Activated B cell treated with CpG ODN at 0.5 μM for 24 hours (primary cell): ENCODE data around the gene HEXB. TPM values are rescaled to one million over a fixed set of nuclear protein-coding genes. Genes with fewer than 3 reads are reported as not detected.
A peak's percentile ranks its signal among the peaks of the same experiment; 100 is the strongest.

Source experiments
- ATAC-seq: fragments of 200-7000 bp; cut with Tn5 transposase; one replicate; pipeline ENCODE4 v1.10.0; 2021; ENCODE audit warnings: low read depth, mild to moderate bottlenecking, moderate library complexity
- CTCF ChIA-PET: fragments of 350-600 bp; sonication (Branson Sonifier 250); formaldehyde crosslinking; loops from one replicate; lab custom pipeline; 2021; ENCODE audit warnings: antibody characterized with exemption; lab: Charles Lee
- POLR2A ChIA-PET: fragments of 350-600 bp; sonication (Branson Sonifier 250); formaldehyde crosslinking; loops from one replicate; lab custom pipeline; 2021; ENCODE audit warnings: antibody characterized with exemption; lab: Charles Lee
- DNase-seq: peaks from one replicate; pipeline ENCODE4 v3.0.0; 2022
- H3K27ac Mint-ChIP-seq: one replicate; pipeline ENCODE4 v1.8.0; 2020; ENCODE audit warnings: mixed read lengths
- H3K27me3 Mint-ChIP-seq: one replicate; pipeline ENCODE4 v1.8.0; 2021; ENCODE audit warnings: mixed read lengths
- H3K36me3 Mint-ChIP-seq: one replicate; pipeline ENCODE4 v1.8.0; 2021; ENCODE audit warnings: low read depth, mixed read lengths
- H3K4me1 Mint-ChIP-seq: one replicate; pipeline ENCODE4 v1.8.0; 2021; ENCODE audit warnings: mixed read lengths
- H3K4me3 Mint-ChIP-seq: one replicate; pipeline ENCODE4 v1.8.0; 2020; ENCODE audit warnings: mild to moderate bottlenecking, mixed read lengths
- H3K9me3 Mint-ChIP-seq: one replicate; pipeline ENCODE4 v1.8.0; 2020; ENCODE audit warnings: mixed read lengths
- intact Hi-C: fragments of 100-400 bp; cut with micrococcal nuclease; formaldehyde crosslinking; loops from one replicate; pipeline ENCODE4 v1.15.1; 2024
- total RNA-seq: library from RNA; stranded (reverse); gene quantifications from 2 replicates; pipeline ENCODE4 v1.2.3, GENCODE V29; 2022
- TF ChIP-seq, protein P1 (sequence below): fragments of 200-600 bp; IDR thresholded peaks from one replicate; pipeline ENCODE4 v1.8.0; 2022; ENCODE audit warnings: antibody characterized with exemption, mild to moderate bottlenecking

The HEXB gene
- total RNA-seq, 1 donor from 2014 or later: 43.2 TPM

DNA sequence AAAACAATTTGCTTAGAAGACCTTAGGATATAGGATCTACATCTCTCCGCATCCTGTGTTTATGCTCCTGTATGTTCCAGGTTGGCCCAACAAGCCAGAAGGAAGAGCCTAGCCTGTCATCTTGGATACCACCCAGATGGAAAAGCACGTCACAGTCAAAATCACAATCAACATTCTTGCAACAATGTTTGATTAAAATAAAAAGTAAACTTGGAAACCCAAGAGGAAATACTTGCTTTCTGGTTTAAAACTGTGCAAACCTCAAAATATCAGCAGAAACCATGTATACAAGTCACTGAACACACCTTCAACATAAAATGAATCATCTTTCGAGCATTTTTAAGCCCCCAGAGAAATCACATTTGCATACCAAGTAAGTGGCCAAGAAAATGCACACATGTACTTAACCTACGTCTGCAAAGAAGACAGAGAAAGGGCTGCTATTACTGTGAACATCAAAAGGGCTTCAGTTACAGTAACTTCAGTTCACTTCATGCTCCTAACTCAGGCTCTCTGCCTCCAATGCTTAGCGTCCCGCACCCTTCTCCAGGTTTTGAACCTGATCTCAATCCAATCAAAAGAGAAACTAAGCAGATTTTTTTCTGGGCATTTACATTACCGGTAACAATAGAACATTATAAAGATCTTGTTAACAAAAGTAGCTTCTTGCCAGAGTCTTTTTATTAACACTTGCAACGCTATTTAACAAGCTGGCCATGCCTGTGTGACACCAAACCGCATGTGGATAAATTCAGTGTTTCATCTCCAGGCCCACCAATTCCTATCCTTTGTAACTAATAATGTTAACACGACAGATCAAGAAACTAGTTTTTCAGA is 45.8 kb upstream of the HEXB start:
- intact Hi-C loops: loop anchor here (1.0 to 10.0 kb wide), 2 partner anchors 8 to 1206 kb away; no protein-coding TSS in a partner anchor
- peak overlapping the region; percentile 91 for H3K4me3 Mint-ChIP-seq

DNA sequence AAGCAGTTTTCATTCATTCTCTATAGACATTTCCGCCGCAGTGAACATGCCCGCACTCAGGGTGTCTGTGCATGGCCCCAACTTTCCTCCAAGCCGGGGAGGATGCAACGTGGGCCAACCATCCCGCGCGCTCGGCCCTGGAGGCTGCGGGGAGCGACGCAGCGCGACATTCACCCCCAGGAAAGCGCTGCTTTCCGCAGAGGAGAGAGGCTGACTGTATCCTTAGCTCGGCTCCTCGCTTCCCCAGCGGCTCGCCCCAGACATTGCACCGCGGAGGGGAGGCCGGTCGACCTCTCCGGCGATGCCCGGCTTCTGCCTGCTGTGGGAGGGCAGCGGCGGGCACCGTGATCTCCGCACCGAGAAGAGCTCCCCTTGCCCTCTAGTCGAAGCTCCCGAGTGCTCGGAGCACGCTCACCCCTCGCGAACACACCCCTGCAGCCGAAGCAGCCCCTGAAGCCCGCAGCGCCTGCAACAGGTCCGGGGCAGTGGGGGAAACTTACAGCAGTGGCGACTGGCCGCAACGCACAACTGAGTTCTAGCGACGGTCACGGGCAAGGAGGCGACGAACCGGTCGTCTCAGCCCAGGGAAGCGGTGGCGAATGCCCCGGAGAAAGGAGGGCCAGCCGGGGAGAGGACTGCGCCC is 45.1 kb upstream of the HEXB start:
- Mint-ChIP-seq H3K27me3 (peaks cover 3% of the 10 kb centered on the region), H3K4me3 (peak overlapping the region; percentile 91), H3K9me3 (no peaks in the 10 kb centered on the region), H3K27ac (peak overlapping the region; percentile 69), H3K36me3 (peaks cover 6% of the 10 kb centered on the region), H3K4me1 (peaks cover 32% of the 10 kb centered on the region)
- ChIA-PET CTCF (interaction anchor here (0.7 to 4.7 kb wide), 7 partner anchors 8 to 737 kb away, joined by 3 to 30 read pairs (median 3); no protein-coding TSS in a partner anchor), POLR2A (interaction anchor here (0.6 to 3.0 kb wide), 8 partner anchors 9 to 746 kb away, joined by 3 to 42 read pairs (median 5); partner anchors contain the start of genes GFM2 and NSA2)
- TF ChIP-seq, protein P1, sequence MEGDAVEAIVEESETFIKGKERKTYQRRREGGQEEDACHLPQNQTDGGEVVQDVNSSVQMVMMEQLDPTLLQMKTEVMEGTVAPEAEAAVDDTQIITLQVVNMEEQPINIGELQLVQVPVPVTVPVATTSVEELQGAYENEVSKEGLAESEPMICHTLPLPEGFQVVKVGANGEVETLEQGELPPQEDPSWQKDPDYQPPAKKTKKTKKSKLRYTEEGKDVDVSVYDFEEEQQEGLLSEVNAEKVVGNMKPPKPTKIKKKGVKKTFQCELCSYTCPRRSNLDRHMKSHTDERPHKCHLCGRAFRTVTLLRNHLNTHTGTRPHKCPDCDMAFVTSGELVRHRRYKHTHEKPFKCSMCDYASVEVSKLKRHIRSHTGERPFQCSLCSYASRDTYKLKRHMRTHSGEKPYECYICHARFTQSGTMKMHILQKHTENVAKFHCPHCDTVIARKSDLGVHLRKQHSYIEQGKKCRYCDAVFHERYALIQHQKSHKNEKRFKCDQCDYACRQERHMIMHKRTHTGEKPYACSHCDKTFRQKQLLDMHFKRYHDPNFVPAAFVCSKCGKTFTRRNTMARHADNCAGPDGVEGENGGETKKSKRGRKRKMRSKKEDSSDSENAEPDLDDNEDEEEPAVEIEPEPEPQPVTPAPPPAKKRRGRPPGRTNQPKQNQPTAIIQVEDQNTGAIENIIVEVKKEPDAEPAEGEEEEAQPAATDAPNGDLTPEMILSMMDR: no peak
- no peak for DNase-seq
- ATAC-seq: peak; percentile 20
- intact Hi-C loops: loop anchor here (1.0 to 10.0 kb wide), 11 partner anchors 9 to 1205 kb away; partner anchors contain the start of genes ANKRA2, BTF3, GFM2 and HEXB

More for the DNA sequence above, 45.8 kb upstream of the HEXB start:
- Mint-ChIP-seq H3K36me3 (peaks cover 8% of the 10 kb centered on the region), H3K9me3 (no peaks in the 10 kb centered on the region), H3K4me1 (peaks cover 32% of the 10 kb centered on the region), H3K27ac (peak overlapping the region; percentile 69), H3K27me3 (peaks cover 3% of the 10 kb centered on the region)
- DNase-seq (no peak), ATAC-seq (peak; percentile 25)
- ChIA-PET CTCF (interaction anchor here (1.4 to 4.7 kb wide), 3 partner anchors 7 to 736 kb away, joined by 4 to 30 read pairs (median 7); no protein-coding TSS in a partner anchor), POLR2A (interaction anchor here (0.6 to 3.0 kb wide), 6 partner anchors 8 to 62 kb away, joined by 3 to 42 read pairs (median 5); no protein-coding TSS in a partner anchor)
- TF ChIP-seq, protein P1: no peak

DNA sequence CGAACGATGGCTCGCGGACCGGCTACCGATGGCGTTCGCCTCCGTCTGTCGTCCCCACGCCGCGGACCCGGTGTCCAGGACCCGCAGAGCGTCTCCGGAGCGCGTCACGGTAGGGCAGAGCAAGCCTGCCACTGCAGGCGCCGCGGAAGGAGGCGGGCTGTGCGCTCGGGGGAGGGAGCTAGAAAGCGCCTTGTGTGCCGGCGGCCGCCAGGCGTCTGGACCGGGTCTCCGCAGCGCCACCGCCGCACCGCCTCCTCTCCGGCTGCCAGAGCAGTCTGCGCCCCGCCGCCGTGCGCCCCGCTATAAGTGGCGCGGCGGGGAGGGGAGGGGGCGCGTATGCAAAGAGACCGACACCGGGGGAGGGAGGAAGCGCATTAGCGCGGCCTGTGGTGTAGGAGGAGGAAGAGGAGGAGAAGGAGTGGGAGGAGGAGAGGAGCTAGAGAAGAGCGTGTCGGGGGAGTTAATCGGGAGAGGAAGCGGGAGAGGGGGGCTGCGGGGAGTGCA is 44.5 kb upstream of the HEXB start, which contains the start of gene ENC1:
Gene ENC1 (minus strand): TSS at position 279 of the 504 bp plus-strand sequence. CDS start 4,243 bp downstream, outside the sequence.
- H3K27me3 Mint-ChIP-seq: peaks cover 3% of the 10 kb centered on the region
- H3K4me3 Mint-ChIP-seq: peak within 1 kb of the TSS; percentile 91
- TF ChIP-seq, protein P1: no peak
- CTCF ChIA-PET: interaction anchor here (0.7 to 4.7 kb wide), 8 partner anchors 8 to 738 kb away, joined by 3 to 30 read pairs (median 4); no protein-coding TSS in a partner anchor
- intact Hi-C loops: loop anchor here (2.0 to 10.0 kb wide), 9 partner anchors 44 to 1146 kb away; partner anchors contain the start of genes ANKRA2, BTF3, GFM2 and HEXB
- H3K4me1 Mint-ChIP-seq: peaks cover 32% of the 10 kb centered on the region
- POLR2A ChIA-PET: interaction anchor here (0.6 to 3.0 kb wide), 9 partner anchors 10 to 747 kb away, joined by 3 to 42 read pairs (median 3); partner anchors contain the start of genes GFM2 and NSA2
- no peaks in the 10 kb centered on the region for H3K9me3 Mint-ChIP-seq
- H3K27ac Mint-ChIP-seq: peak within 1 kb of the TSS; percentile 69
- DNase-seq (peak; percentile 76), ATAC-seq (peak; percentile 79)
- H3K36me3 Mint-ChIP-seq: peaks cover 6% of the 10 kb centered on the region

DNA sequence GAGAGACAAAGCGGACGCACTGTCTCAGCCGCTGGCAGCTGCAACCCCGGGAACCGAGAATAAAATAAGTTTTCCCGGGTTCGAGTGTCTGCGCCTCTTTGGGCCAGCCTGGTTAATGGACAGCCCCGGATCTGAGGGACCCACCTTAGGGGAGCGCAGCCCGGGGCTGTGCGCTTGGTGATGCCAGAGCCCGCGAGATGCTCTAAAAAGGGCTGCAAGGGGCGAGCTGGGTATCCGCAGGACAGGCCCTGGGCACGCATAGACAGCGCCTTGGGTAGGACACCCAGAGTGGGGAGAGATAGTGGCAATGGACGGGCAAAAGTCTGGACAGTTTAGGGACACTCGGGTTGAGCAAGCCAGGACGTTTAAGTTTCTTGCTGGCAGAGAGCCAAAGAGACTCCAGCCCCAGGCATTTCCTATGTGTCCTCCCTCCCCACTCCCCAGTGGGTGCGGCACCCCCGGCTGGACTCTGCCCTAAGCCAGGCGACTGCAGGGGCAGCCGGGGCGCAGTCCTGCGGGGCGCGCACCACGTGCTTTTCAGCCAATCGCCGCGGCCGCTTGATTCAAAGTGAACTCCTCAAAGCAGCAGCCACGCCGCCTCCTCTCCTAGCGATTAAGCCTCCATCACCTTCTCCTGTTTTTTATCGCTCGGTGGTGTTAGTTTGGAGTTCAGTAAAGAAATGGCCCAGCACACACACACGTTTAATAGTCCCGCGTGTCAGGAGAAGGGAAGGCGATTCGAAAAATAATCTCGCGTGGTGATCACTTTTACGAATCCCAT is 43.9 kb upstream of the HEXB start:
- Mint-ChIP-seq H3K9me3 (no peaks in the 10 kb centered on the region), H3K4me1 (peaks cover 32% of the 10 kb centered on the region), H3K27ac (peak overlapping the region; percentile 65), H3K27me3 (peaks cover 3% of the 10 kb centered on the region), H3K4me3 (peak overlapping the region; percentile 91), H3K36me3 (no peaks in the 10 kb centered on the region)
- DNase-seq (peak; percentile 43), ATAC-seq (peak; percentile 16)
- ChIA-PET CTCF (interaction anchor here (0.7 to 4.7 kb wide), 11 partner anchors 9 to 738 kb away, joined by 3 to 30 read pairs (median 4); no protein-coding TSS in a partner anchor), POLR2A (interaction anchor here (0.6 to 3.0 kb wide), 10 partner anchors 10 to 748 kb away, joined by 3 to 42 read pairs (median 3); partner anchors contain the start of genes GFM2 and NSA2)
- intact Hi-C loops: loop anchor here (2.0 to 10.0 kb wide), 9 partner anchors 44 to 1146 kb away; partner anchors contain the start of genes ANKRA2, BTF3, GFM2 and HEXB
- TF ChIP-seq, protein P1: no peak
